HEK293 (cell line): ENCODE data around the gene NT5DC2.

ENCODE experiments used
- ATF2 ChIP-seq: fragments of 450-650 bp; formaldehyde crosslinking; IDR thresholded peaks from 2 replicates; pipeline ENCODE4 v1.5.1; 2016; ENCODE audit warnings: missing biosample characterization, missing genetic modification characterization, low read depth
- GLIS1 ChIP-seq: fragments of 450-650 bp; formaldehyde crosslinking; IDR thresholded peaks from 2 replicates; pipeline ENCODE4 v1.5.1; 2016; ENCODE audit warnings: missing biosample characterization, missing genetic modification characterization
- SCRT2 ChIP-seq: fragments of 450-650 bp; formaldehyde crosslinking; IDR thresholded peaks from 2 replicates; pipeline ENCODE4 v1.5.1; 2016; ENCODE audit warnings: missing biosample characterization, missing genetic modification characterization
- YY1 ChIP-seq: fragments of 450-650 bp; formaldehyde crosslinking; IDR thresholded peaks from 2 replicates; pipeline ENCODE4 v1.5.1; 2018; ENCODE audit warnings: missing biosample characterization, missing genetic modification characterization
- ZNF148 ChIP-seq: fragments of 450-650 bp; formaldehyde crosslinking; IDR thresholded peaks from 2 replicates; pipeline ENCODE4 v1.5.0; 2017; ENCODE audit warnings: missing biosample characterization, missing genetic modification characterization, borderline replicate concordance
- ZNF501 ChIP-seq: fragments of 450-650 bp; formaldehyde crosslinking; IDR thresholded peaks from 2 replicates; pipeline ENCODE4 v1.5.1; 2016; ENCODE audit warnings: missing biosample characterization, missing genetic modification characterization
- ZNF561 ChIP-seq: fragments of 450-650 bp; IDR thresholded peaks from 2 replicates; pipeline ENCODE4 v1.5.1; 2018; ENCODE audit warnings: missing biosample characterization, missing genetic modification characterization, borderline replicate concordance
- ZNF664 ChIP-seq: fragments of 450-650 bp; formaldehyde crosslinking; IDR thresholded peaks from 2 replicates; pipeline ENCODE4 v1.5.1; 2016; ENCODE audit warnings: missing biosample characterization, missing genetic modification characterization
- TF ChIP-seq, protein P1 (sequence below): fragments of 450-650 bp; formaldehyde crosslinking; IDR thresholded peaks from 2 replicates; pipeline ENCODE4 v1.5.1; 2016; ENCODE audit warnings: missing biosample characterization, missing genetic modification characterization

DNA sequence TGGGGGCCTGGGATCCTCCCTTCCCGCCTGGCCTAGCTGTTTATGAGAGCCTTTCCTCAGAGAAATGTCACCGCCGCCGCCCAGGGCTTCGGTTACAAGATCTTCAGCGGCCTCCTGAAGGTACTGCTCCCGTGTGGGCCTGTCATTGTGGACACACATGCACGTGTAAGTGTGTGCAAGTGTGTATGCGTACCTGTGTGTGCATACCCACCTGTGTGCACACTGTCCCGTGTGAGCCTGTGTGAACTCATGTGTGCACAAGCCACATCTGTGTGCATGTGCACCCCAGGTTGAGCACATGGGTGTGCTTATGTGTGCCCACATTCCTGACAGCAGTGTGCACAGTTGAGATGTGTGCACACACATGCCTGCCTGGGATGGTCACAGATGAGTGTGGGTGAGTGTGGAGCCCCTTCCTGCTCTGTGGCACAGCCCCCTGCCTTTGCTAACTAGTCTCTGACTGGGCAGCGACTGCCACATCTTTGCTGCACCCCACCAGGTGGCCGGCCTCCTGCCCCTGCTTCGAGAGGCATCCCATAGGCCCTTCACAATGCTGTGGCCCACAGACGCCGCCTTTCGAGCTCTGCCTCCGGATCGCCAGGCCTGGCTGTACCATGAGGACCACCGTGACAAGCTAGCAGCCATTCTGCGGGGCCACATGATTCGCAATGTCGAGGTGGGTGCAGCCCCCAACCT, 14.1 kb downstream of the NT5DC2 start:
- TF ChIP-seq ZNF561 (tag by site-specific recombination) (no peak), YY1 (tag by site-specific recombination) (no peak), GLIS1 (tag by site-specific recombination) (no peak), ZNF501 (no peak), ATF2 (tag by site-specific recombination) (no peak), ZNF664 (no peak), ZNF148 (tag by site-specific recombination) (no peak), SCRT2 (no peak)
- TF ChIP-seq, protein P1, sequence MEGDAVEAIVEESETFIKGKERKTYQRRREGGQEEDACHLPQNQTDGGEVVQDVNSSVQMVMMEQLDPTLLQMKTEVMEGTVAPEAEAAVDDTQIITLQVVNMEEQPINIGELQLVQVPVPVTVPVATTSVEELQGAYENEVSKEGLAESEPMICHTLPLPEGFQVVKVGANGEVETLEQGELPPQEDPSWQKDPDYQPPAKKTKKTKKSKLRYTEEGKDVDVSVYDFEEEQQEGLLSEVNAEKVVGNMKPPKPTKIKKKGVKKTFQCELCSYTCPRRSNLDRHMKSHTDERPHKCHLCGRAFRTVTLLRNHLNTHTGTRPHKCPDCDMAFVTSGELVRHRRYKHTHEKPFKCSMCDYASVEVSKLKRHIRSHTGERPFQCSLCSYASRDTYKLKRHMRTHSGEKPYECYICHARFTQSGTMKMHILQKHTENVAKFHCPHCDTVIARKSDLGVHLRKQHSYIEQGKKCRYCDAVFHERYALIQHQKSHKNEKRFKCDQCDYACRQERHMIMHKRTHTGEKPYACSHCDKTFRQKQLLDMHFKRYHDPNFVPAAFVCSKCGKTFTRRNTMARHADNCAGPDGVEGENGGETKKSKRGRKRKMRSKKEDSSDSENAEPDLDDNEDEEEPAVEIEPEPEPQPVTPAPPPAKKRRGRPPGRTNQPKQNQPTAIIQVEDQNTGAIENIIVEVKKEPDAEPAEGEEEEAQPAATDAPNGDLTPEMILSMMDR, result no peak
